CD4-positive, alpha-beta T cell treated with Interleukin-6 at 100 ng/mL for 8 hours (primary cell): Measurements from ENCODE around the gene C6orf62.
"Not testable (repeated sequence)": the region's sequence is repeated elsewhere in the genome, so short reads cannot be mapped to it uniquely, and the experiment has no call there.

Experiments used
- DNase-seq: peaks from one replicate; pipeline ENCODE4 v3.0.0-alpha.2; 2020; ENCODE audit warnings: mixed read lengths, low spot score

C6orf62 gene

DNA sequence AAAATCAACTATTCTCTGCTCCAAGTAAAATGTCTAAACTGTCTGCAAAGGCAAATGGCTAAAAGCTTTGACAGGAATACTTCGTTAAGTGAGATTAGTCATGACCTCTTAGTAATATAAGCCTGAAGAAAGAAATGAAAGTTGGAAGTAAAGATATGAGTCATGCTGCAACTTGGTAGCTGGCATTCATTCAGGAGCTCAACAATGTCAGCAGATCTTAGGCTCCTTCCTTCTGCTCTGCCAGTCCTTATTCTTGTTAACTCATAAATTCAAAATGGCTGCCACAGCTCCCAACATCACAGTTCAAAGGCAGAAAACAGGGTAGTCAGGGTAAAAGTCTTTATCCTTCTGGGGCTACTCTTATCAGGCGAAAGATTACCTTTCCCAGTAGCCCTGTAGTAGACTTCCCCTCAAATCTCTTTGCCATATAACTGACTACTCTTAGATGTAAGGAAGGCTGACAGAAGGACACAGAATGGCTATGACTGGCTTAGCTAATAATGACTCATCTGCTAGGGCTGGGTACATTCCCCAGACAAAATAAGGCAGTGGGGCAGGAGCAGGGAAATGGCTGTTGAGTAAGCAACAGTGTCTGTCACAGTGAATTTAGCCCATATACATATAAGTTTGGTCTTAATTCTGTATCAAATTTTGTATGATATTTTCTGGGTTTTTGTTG, 24.4 kb upstream of the C6orf62 start:
- DNase-seq = no peak

DNA sequence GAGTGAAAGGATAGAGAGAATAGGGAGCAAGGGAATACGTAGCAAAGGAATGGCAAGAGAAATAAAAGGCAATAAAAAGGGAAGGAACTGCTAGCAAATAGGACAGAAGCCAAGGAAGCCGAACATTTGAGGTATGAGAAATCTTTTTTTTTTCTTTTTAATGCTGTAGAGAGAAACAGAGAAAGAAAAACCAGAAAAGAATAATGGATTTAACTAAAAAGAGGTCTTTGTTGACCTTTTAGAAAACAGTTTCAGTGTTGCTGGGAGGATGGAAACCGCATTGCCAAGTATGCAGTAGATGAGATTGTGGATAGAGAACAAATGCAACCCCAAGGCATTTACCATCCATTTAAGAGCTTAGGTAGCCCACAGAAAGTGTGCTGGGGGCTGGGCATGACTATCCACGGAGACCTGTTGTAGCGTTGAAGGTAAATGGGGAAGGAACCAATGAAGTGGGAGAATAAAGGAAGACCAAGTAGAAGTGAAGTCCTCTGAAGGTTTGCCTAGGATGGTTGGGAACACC, 23.3 kb upstream of the C6orf62 start:
- no peak for DNase-seq

DNA sequence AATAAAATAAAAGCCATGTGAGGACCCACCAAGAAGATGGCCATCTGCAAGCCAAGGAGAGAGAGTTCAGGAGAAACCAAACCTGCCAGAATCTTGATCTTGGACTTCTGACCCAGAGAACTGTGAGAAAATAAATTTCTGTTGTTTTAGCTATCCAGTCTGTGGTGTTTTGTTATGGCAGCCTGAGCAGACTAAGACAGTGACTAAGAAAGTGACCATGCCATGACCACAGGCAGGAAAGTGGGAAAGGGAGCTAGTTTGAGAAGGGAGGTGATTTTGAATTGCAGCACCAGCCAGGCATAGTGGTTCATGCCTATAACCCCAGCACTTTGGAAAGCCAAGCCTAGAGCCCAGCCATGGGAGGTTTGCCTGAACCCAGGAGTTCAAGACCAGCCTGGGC, 21.9 kb upstream of the C6orf62 start:
- no peak for DNase-seq

DNA sequence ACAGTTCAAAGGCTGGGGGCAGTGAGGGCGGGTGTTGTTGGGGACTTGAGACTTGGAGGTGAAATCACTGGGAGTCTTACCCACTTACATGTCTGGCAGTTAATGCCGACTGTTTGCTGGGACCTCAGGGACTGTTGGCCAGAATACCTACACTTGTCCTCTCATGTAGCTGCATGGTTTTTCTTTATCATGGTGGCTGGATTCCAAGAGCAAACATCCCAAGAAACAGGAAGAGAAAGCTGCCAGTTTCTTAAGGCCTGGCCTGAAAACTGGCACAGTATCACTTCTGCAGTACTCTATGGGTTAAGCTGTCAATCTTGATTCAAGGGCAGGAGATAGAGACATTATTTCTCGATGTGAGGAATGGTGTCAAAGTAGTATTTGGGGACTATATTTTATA, 19.8 kb upstream of the C6orf62 start:
- DNase-seq = no peak

DNA sequence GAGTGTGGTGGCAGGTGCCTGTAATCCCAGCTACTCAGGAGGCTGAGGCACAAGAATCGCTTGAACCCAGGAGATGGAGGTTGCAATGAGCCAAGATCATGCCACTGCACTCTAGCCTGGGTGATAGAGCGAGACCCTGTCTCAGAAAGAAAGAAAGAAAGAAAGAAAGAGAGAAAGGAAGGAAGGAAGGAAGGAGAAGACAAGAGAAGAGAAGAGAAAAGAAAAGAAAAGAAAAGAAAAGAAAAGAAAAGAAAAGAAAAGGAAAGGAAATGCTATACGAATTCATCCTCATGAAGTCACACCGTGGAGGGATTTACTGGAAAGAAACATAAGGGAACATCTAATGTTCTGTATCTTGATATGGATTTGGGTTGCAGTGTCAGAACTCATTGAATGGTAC, 15.8 kb upstream of the C6orf62 start:
- not testable (repeated sequence) for DNase-seq

DNA sequence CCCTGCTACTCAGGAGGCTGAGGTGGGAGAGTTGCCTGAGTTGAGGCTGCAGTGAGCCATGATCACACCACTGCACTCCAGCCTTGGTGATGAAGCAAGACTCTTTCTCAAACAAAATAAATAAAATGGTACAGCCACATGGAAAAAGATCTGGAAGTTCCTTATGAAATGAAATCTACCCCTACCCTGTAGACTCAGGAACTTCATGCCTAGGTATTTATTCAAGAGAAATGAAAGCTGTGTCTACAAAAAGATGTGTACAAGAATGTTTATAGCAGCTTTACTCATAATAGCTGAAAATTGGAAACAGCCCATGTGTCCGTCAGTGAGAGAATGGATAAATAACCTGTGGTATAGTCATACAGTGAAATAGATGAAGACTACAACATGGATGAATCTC, 15.2 kb upstream of the C6orf62 start:
- no peak for DNase-seq

DNA sequence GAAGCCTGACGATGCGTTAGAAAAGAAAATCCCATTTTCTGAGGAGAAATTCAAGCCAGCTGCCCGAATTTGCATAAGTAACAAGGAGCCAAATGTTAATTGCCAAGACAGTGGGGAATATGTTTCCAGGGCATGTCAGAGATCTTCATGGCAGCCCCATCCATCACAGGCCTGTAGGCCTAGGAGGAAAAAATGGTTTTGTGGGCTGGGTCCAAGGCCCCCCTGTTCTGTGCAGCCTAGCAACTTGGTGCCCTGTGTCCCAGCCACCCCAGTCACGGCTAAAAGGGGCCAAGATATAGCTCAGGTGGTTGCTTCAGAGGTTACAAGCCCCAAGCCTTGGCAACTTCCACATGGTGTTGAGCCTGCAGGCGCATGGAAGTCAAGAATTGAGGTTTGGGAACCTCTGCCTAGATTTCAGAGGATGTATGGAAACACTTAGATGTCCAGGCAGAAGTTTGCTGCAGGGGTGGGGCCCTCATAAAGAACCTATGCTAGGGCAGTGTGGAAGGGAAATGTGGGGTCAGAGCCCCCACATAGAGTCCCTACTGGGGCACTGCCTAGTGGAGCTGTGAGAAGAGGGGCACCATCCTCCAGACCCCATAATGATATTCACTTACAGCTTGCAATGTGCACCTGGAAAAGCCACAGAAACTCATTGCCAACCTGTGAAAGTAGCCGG, 12.6 kb upstream of the C6orf62 start:
- DNase-seq = not testable (repeated sequence)

DNA sequence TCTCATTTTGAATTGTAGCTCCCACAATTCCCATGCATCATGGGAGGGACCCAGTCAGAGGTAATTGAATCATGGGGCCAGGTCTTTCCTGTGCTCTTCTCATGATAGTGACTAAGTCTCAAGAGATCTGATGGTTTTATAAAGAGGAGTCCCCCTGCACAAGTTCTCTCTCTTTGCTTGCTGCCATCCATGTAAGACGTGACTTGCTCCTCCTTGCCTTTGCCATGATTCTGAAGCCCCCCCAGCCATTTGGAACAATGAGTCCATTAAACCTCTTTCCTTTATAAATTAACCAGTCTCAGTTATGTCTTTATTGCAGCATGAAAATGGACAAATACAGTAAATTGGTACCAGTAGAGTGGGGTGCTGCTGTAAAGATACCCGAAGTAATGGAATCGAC, 11.7 kb upstream of the C6orf62 start:
- not testable (repeated sequence) for DNase-seq

DNA sequence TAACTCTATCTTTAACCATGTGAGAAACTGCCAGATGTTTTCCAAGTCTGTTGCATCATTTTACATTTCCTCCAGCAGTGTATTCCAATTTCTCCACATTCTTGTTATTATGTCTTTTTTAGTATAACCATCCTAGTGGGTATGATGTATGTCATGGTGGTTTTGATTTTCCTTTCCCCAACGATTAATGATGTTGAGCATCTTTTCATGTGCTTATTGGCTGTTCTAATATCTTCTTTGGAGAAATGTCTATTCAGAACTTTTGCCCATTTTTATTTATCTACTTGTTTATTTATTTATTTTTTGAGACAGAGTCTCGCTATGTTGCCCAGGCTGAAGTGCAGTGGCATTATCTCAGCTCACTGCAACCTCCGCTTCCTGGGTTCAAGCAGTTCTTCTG, 4.3 kb upstream of the C6orf62 start:
- no peak for DNase-seq

DNA sequence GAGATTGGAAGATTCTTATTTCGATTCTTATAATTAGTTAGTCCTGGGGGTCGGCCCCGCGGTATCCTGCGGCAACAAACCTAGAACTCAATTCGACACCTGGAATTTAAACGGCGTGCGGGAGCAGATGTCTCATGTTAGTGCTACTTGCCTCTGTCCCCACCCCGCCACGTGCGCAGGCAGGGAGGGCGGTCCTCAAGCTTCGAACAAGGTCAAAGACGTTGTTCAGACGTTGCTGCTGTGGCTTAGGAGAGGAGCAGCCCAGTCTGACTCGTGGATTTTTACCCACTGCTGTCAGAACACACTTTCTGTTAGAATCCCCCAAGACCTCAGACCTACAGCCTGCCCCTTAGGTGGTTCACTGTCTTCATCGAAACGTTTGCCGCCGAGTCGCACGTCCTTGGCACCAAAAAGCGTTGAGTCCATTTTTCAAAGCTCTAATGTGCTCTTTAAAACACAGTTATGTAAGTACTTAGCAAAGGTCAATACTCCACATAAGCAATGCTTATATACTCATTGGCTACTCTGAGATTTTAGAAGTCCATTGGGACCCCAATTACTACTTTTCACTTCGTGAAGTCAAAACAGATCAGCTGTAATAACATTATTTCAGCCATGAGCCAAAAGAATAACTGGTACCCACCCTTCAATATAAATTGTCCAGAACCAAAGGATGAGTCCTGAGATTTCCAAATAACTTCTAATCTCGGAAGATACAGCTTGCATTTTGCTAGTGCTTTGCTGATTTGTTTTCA, 2.7 kb upstream of the C6orf62 start:
- peak; percentile 78 for DNase-seq

DNA sequence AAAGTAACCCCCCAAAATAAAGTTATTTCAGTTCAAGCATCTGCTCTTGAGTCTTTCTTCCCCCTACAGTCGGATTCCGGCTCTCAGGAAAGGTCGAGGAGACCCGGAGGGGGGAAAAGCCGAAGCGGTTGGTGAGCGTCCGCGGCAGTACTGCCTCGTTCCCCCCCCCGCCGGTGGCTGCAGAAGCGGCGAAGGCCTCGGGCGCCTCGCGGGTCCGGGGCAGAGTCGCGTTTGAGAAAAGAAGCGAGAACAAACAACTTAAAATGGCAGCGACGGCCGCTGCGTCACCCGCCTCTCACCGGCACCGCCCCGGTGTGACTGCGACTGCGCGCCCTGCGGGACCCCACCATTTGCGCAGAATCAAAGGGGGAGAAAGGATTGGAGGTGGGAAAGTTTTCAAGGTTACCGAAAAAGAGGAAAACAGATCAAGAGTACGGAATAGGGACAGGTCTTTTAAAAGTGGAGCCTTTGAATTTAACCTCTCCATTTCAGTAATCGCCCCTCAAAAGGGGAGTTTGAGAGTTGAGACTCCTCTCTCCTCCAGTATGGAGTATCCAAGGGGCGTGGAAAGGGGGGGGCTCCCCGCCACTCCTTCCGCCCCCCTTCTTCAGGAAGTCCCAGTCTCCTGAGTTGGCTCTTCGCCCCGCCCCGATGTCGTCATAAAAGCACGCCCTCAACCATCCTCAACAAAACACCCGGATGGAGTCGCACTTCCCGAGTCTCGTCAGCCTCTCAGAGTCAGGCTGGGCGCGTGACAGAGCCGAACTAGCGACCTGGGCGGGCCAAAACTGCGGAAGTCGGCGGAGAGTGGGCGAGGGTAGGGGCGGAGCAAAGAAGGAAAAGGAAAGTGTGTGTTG, 1.9 kb upstream of the C6orf62 start:
- peak; percentile 100 for DNase-seq

DNA sequence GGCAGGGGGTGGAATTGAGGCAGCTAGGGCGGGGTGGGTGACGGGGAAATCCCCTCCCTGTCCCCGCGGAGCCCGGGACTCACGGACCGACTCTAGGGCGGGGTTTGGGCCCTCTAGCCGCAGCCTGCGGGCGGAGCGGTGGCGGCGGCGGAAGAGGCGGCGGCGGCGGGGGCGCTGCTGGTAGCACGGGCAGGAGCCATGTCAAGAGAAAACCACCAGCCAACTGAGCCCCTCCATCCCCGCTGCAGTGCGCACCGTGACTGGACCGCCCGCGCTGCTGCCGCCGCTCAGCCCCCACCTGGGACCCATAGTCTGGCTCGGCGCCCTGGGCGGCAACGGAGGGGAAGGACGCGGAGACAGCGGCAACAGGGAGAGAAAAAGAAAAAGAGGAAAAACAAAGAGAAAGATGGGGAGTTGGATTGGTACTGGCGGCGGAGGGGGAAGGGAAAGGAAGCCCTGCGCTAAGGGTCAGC, 1.2 kb upstream of the C6orf62 start:
- DNase-seq = peak; percentile 77

DNA sequence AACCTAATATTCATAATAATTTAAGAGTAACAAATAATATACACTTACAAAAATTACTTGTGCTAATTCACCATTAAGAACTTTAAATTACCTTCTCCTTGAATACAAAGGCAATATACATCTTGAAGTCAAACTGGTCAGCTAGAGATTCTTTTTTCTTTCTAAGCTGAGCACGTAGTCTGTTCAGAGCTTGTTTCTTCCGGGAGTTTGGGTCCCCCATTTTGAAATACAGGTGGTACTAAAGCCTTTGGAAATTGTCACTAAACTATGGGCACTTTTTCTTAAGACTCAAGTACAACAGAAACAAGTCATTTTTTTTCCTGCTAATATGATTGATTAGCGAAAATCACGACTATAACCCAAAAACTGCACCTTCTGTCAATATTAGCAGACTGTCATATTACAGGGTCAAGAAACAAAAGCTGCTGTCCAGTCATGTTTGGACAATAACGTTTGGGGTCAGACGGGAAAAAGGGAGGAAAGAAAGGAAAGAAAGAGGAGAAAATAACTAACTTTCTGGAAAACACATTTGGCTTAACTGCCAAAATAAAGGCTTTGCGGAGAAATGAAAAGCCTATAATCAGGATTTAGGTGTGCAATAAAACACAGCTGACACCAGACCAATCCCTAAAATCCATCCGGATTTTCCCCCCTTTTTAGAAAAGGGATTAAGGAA, 367 bp downstream of the C6orf62 start:
- DNase-seq = no peak

DNA sequence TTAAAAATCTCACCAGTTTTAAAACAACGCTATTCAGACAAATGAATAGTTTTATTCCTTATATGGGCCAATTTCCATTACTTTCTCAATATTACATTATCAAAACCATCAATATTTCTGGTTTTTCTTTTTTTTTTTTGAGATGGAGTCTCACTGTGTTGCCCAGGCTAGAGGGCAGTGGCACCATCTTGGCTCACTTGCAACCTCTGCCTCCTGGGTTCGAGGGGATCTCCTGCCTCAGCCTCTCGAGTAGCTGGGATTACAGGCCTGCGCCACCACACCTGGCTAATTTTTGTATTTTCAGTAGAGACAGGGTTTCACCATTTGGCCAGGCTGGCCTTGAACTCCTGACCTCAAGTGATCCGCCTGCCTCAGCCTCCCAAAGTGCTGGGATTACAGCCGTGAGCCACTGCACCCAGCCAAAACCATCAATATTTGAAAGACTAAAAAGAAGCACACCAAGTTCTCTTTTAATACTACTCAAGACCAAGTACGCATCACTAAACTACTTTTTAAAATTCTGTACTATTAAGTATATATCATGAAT, 2.3 kb downstream of the C6orf62 start:
- not testable (repeated sequence) for DNase-seq

DNA sequence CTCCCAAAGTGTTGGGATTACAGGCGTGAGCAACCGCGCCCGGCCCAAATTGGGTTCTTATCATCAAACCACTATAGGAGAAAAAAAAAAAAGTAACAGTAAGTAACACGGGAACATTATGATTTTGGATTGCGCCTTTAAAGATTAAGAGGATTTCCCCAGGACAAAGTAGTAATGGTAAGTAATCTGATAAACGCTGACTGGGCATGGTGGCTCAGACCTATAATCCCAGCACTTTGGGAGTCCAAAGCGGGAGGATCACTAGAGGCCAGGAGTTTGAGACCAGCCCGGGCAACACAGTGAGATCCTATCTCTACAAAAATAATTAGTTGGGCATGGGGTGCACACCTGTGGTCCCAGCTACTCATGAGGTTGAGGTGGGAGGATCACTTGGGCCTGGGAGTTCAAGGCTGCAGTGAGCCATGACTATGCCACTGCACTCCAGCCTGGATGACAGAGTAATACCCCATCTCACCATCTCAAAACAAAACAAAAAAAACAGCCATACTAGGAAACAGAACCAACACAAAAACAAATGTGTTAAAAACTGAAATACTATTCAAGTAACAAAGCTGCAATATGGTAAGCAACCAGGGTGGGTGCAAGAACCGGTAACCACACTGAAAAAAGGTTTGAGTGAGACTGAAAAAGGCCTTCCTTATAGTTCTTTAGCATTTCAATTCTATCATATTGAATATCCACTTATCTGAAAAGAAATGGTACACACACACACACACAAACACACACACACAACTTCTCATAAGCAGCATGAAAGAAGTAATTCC, 8.2 kb downstream of the C6orf62 start:
- DNase-seq = no peak

DNA sequence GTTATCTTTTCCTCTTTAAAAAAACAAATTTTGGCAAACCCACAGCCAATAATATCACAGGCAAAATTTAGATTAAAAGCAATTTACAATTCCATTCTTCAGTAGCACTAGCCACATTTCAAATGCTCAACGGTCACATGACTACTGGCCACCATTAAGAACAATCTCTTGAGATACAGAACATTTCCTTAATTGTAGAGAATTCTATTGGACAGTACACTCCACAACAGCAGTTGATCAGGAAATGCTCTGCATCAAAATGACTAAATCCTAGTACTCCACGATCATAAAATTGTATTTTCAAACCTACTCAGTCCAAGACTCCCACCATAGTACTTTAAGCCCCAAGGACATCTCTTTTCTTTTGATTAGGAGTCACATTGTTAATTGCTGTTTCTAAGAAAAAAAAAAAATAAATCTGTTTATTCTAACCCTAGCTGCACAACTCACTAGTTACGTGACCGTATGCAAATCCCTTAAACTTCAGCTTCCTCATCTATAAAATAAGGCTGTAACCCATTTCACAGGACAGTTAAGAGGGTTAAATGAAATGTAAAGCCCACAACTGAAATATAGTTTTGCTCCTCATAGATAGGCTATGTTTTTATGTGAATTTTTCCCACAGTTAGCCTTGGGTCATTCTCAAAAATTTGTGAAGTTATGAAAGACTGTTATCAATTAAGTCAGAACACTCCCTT, 9.8 kb downstream of the C6orf62 start:
- no peak for DNase-seq

DNA sequence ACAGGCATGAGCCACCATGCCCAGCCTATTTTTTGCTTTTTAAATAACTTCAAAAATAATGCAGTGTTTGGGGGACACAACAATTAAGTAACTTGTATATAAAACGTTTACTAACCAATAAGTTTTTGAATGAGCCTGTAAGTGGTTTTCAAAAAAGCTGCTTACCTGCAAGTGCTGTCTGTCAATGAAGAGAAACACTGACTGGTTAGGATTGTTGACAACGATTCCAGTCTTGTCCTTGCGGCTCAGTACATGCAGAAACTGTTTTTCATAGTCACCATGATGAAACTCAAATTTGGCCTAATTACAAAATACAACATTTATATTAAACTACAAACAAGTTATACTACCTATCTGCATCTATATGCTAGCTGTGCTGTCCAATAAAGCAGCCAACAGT, 10.3 kb downstream of the C6orf62 start:
- DNase-seq = no peak

DNA sequence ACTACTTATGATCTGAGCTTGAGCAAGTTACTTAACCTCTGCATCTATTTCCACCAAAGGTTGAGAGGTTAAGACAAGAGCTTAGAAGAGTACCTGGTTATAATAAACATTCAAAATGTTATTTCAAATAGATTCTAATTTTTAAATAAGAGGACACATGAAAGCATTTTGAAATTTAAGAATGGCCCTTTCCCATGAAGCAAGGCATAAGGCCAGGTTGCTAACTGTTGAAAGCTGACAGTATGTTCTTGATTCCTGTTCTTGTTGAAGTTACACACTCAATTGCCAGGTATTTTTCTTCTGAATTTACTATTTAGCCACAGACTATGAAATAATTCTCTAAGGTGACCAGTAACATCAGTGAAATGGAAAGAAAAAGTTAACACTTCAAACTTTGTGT, 14.5 kb downstream of the C6orf62 start:
- no peak for DNase-seq

DNA sequence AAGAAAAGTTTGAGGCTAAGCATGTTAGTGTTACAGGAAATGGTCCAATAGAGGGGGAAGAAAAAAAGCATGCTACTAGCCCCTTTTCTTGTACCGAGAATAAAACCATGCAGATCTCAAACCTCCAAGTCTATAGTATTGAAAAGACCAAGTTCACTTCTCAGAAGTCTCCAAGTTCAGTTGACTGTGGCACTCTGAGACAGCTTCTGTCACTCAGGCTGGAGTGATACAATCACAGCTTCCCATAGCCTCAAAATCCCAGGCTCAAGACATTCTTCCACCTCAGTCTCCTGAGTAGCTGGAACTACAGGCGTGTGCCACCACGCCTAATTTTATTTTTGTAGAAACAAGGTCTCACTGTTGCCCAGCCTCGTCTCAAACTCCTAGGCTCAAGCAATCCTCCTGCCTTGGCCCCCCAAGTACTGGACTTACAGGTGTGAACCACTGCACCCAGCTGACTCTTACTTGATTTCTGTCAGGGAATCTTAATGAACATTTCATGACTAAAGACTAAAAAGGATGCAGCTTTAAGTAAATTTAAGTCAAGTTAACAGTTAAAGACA, 16.2 kb downstream of the C6orf62 start:
- no peak for DNase-seq
